HFF-Myc (cell line): ENCODE data around the gene MEF2A.

Experiments
- DNase-seq: peaks from one replicate; pipeline ENCODE4 v3.0.0-alpha.2; 2011; ENCODE audit warnings: low read depth; ENCODE audit errors: extremely low read depth
- H3K4me3 ChIP-seq: replicated peaks from 2 replicates; pipeline ENCODE4 v1.5.1; 2011; ENCODE audit warnings: low read depth, mild to moderate bottlenecking, control low read depth, low read length
- CTCF ChIP-seq: IDR thresholded peaks from 2 replicates; pipeline ENCODE4 v1.5.1; 2012; ENCODE audit warnings: mild to moderate bottlenecking, low read depth, low read length, control low read depth; ENCODE audit errors: missing control alignments

The MEF2A gene

GRCh38 chr15:99589801-99590200 lies 24.0 kb downstream of the MEF2A start:
- no peak for DNase-seq
- TF ChIP-seq CTCF, result no peak
- no peak overlapping the region for H3K4me3 ChIP-seq

- DNase-seq, result no peak
- no peak for TF ChIP-seq CTCF
- H3K4me3 ChIP-seq, result no peak overlapping the region
Observed at GRCh38 chr15:99590913-99591646, 25.3 kb downstream of the MEF2A start.

DNA sequence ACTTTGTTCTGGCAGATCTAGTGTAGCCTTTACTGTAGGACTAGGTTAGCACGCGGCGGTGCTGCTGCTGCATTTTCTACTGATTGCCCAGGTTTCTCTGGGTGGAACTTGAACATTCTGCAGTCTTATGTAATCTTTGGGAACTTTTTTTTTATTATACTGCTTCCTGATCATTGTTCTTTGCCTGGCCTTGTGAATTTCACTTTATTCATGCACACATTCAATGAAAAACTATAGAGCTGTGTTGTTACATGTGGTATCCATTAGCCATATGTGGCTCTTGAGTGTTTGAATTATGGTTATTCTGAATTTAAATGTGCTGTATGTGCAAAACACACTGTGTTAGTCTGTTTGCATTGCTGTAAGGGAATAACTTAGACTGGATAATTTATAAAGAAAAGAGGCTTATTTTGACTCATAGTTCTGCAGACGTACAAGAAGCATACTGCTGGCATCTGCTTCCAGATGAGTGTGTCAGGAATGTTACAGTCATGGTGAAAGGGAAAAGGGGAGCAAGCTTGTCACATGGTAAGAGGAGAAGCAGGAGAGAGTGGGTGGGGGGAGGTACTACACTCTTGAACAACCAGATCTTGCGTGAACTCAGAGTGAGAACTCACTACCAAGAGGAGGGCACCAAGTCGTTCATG lies 26.5 kb downstream of the MEF2A start:
- no peak overlapping the region for H3K4me3 ChIP-seq
- TF ChIP-seq CTCF, result no peak
- DNase-seq, result peak; percentile 45

DNA sequence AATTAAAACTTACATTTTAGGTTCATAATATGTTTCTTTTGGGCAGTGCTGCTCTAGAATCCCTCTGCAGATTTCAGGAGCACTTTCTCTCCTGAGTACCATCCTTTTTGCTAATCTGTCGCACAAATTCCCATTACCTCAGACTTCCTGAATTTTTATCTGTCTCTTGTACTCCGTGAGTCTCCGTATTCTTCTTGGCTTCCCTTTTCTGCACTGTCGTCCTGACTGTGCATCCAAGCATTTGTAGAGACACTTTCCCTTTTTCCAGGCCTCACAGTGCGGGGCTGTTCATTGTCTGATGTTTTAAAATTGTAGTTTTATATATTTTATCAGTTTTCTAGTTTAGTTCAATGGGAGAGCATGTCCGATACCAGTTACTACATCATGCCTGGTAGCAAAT lies 27.3 kb downstream of the MEF2A start:
- H3K4me3 ChIP-seq, result no peak overlapping the region
- DNase-seq, result no peak
- TF ChIP-seq CTCF, result no peak

DNA sequence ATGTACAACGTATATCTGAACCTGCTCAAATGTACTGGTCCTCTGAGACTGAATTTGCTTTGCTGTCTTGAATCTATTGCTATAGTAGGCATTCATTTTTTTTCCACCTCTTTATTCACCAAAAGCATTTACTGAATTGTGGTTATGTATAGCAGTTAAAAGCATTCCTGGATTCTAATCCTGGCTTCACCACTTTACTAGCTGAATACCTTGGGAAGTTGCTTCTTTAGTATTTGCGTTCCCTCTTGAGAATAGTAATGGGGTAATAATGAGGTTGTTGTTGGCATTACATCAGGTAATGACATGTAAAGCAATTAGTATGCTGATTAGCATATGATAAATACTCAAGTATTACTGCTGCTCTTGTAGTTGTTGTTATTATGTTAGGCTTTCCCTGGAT lies 29.1 kb downstream of the MEF2A start:
- TF ChIP-seq CTCF, result no peak
- no peak overlapping the region for H3K4me3 ChIP-seq
- no peak for DNase-seq

- no peak for TF ChIP-seq CTCF
- DNase-seq, result no peak
- no peak overlapping the region for H3K4me3 ChIP-seq
Observed at GRCh38 chr15:99598296-99598695, 32.5 kb downstream of the MEF2A start.
